ENCODE measurements around the gene CYP4B1.

Gene CYP4B1

GRCh38 chr1:46806196-46807020 is 7.6 kb downstream of the CYP4B1 start:
- TF ChIP-seq, protein P1, sequence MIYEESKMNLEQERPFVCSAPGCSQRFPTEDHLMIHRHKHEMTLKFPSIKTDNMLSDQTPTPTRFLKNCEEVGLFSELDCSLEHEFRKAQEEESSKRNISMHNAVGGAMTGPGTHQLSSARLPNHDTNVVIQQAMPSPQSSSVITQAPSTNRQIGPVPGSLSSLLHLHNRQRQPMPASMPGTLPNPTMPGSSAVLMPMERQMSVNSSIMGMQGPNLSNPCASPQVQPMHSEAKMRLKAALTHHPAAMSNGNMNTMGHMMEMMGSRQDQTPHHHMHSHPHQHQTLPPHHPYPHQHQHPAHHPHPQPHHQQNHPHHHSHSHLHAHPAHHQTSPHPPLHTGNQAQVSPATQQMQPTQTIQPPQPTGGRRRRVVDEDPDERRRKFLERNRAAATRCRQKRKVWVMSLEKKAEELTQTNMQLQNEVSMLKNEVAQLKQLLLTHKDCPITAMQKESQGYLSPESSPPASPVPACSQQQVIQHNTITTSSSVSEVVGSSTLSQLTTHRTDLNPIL (CRISPR knock-in tag; IDR thresholded peaks at IDR 0.05; ENCODE audit: low read depth): no peak
- TF ChIP-seq BACH2 (CRISPR knock-in tag; IDR thresholded peaks at IDR 0.05; ENCODE audit: borderline replicate concordance): no peak
- TF ChIP-seq SNAI2 (CRISPR knock-in tag; IDR thresholded peaks at IDR 0.05): no peak
- no peak for TF ChIP-seq PPARA (CRISPR knock-in tag; IDR thresholded peaks at IDR 0.05; ENCODE audit: borderline replicate concordance)
- TF ChIP-seq ZFP30 (CRISPR knock-in tag; IDR thresholded peaks at IDR 0.05): no peak
- TF ChIP-seq ESRRG (CRISPR knock-in tag; IDR thresholded peaks at IDR 0.05): no peak
- TF ChIP-seq ZNF70 (CRISPR knock-in tag; IDR thresholded peaks at IDR 0.05): no peak
- TF ChIP-seq, protein P2, sequence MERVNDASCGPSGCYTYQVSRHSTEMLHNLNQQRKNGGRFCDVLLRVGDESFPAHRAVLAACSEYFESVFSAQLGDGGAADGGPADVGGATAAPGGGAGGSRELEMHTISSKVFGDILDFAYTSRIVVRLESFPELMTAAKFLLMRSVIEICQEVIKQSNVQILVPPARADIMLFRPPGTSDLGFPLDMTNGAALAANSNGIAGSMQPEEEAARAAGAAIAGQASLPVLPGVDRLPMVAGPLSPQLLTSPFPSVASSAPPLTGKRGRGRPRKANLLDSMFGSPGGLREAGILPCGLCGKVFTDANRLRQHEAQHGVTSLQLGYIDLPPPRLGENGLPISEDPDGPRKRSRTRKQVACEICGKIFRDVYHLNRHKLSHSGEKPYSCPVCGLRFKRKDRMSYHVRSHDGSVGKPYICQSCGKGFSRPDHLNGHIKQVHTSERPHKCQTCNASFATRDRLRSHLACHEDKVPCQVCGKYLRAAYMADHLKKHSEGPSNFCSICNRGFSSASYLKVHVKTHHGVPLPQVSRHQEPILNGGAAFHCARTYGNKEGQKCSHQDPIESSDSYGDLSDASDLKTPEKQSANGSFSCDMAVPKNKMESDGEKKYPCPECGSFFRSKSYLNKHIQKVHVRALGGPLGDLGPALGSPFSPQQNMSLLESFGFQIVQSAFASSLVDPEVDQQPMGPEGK (CRISPR knock-in tag; IDR thresholded peaks at IDR 0.05; ENCODE audit: borderline replicate concordance): no peak
- no peak for TF ChIP-seq TCF4 (CRISPR knock-in tag; IDR thresholded peaks at IDR 0.05; ENCODE audit: borderline replicate concordance)
- no peak for TF ChIP-seq ZFP3 (CRISPR knock-in tag; IDR thresholded peaks at IDR 0.05)
- TF ChIP-seq RARB (CRISPR knock-in tag; IDR thresholded peaks at IDR 0.05): no peak
- TF ChIP-seq ARNTL (CRISPR knock-in tag; IDR thresholded peaks at IDR 0.05; ENCODE audit: borderline replicate concordance, low read depth): no peak
- no peak for TF ChIP-seq TOX (CRISPR knock-in tag; IDR thresholded peaks at IDR 0.05; ENCODE audit: borderline replicate concordance)
- TF ChIP-seq ZC3H10 (CRISPR knock-in tag; IDR thresholded peaks at IDR 0.05): no peak
- no peak for TF ChIP-seq GLIS3 (CRISPR knock-in tag; IDR thresholded peaks at IDR 0.05)
- TF ChIP-seq ZNF8 (CRISPR knock-in tag; IDR thresholded peaks at IDR 0.05): no peak
- no peak for TF ChIP-seq ISL1 (CRISPR knock-in tag; IDR thresholded peaks at IDR 0.05)
- no peak for ATAC-seq

GRCh38 chr1:46807046-46807972 is 8.5 kb downstream of the CYP4B1 start:
- ATAC-seq: no peak
- TF ChIP-seq, protein P2 (CRISPR knock-in tag; IDR thresholded peaks at IDR 0.05; ENCODE audit: borderline replicate concordance): no peak
- TF ChIP-seq PPARA (CRISPR knock-in tag; IDR thresholded peaks at IDR 0.05; ENCODE audit: borderline replicate concordance) (no peak), ESRRG (CRISPR knock-in tag; IDR thresholded peaks at IDR 0.05) (no peak), TOX (CRISPR knock-in tag; IDR thresholded peaks at IDR 0.05; ENCODE audit: borderline replicate concordance) (no peak), BACH2 (CRISPR knock-in tag; IDR thresholded peaks at IDR 0.05; ENCODE audit: borderline replicate concordance) (no peak), ISL1 (CRISPR knock-in tag; IDR thresholded peaks at IDR 0.05) (no peak), ZNF565 (CRISPR knock-in tag; conservative IDR thresholded peaks at IDR 0.05; ENCODE audit: low read depth) (no peak), ZC3H10 (CRISPR knock-in tag; IDR thresholded peaks at IDR 0.05) (no peak), POU6F1 (CRISPR knock-in tag; IDR thresholded peaks at IDR 0.05; ENCODE audit: borderline replicate concordance, low read depth) (no peak), ZFP30 (CRISPR knock-in tag; IDR thresholded peaks at IDR 0.05) (no peak)
- TF ChIP-seq, protein P3, sequence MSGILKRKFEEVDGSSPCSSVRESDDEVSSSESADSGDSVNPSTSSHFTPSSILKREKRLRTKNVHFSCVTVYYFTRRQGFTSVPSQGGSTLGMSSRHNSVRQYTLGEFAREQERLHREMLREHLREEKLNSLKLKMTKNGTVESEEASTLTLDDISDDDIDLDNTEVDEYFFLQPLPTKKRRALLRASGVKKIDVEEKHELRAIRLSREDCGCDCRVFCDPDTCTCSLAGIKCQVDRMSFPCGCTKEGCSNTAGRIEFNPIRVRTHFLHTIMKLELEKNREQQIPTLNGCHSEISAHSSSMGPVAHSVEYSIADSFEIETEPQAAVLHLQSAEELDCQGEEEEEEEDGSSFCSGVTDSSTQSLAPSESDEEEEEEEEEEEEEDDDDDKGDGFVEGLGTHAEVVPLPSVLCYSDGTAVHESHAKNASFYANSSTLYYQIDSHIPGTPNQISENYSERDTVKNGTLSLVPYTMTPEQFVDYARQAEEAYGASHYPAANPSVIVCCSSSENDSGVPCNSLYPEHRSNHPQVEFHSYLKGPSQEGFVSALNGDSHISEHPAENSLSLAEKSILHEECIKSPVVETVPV (CRISPR knock-in tag; IDR thresholded peaks at IDR 0.05): no peak
- TF ChIP-seq, protein P1 (CRISPR knock-in tag; IDR thresholded peaks at IDR 0.05; ENCODE audit: low read depth): no peak
